Suprapubic skin (tissue), 4 donors: ENCODE data around the gene ARL6IP5. TPM values are rescaled to one million over a fixed set of nuclear protein-coding genes. Genes with fewer than 3 reads are reported as not detected.

Experiments
- DNase-seq, 2 donors: peaks; one replicate each; pipeline ENCODE4 v3.0.0-alpha.2; 2019; ENCODE audit warnings: low spot score in 2 of 2
- H3K27ac ChIP-seq: fragments of 200-600 bp; sonication (generic); one replicate; pipeline ENCODE4 v1.5.1; 2019
- H3K27me3 ChIP-seq: fragments of 200-600 bp; sonication (generic); one replicate; pipeline ENCODE4 v1.5.1; 2019
- H3K36me3 ChIP-seq: fragments of 200-600 bp; sonication (generic); one replicate; pipeline ENCODE4 v1.5.1; 2019
- H3K4me1 ChIP-seq: fragments of 200-600 bp; sonication (generic); one replicate; pipeline ENCODE4 v1.5.1; 2019
- H3K4me3 ChIP-seq: fragments of 200-600 bp; sonication (generic); one replicate; pipeline ENCODE4 v1.5.1; 2019; ENCODE audit warnings: mild to moderate bottlenecking
- H3K9me3 ChIP-seq: fragments of 200-600 bp; sonication (generic); one replicate; pipeline ENCODE4 v1.5.1; 2019
- CTCF ChIP-seq, 2 donors: fragments of 200-600 bp in 1 of 2; fragments of 450-650 bp in 1 of 2; sonication (generic) in 1 of 2; IDR thresholded peaks; one replicate each; pipeline ENCODE4 v1.5.1; 2016 to 2019; ENCODE audit warnings: antibody characterized with exemption in 2 of 2, mild to moderate bottlenecking in 1 of 2, moderate library complexity in 1 of 2
- EP300 ChIP-seq: sonication (generic); formaldehyde crosslinking; IDR thresholded peaks from one replicate; pipeline ENCODE4 v1.6.1; 2017; ENCODE audit warnings: antibody characterized with exemption
- POLR2A ChIP-seq, 2 donors: fragments of 450-650 bp; IDR thresholded peaks; one replicate each; pipeline ENCODE4 v1.6.1; 2017; ENCODE audit warnings: antibody characterized with exemption in 2 of 2, mild to moderate bottlenecking in 2 of 2, moderate library complexity in 2 of 2
- POLR2AphosphoS5 ChIP-seq, 3 donors: sonication (generic); formaldehyde crosslinking; IDR thresholded peaks; one replicate each; pipeline ENCODE4 v1.6.1; 2017; ENCODE audit warnings: antibody characterized with exemption in 3 of 3
- WGBS: methylation state at CpG from one replicate; pipeline ENCODE4 v1.1.5; 2018; 5-methylcytosine and 5-hydroxymethylcytosine counted together
- total RNA-seq, 4 donors: library from RNA; depleted of rRNA; stranded (reverse); fragments of >200 nt; gene quantifications; one replicate each; pipeline ENCODE4 v1.1.0, GENCODE V29; 2016

The ARL6IP5 gene
- total RNA-seq, 4 donors from 2014 or later, result 58.6 to 106 (median 69.0) TPM

GRCh38 chr3:69081583-69082262 lies 3.0 kb upstream of the ARL6IP5 start:
- no peak overlapping the region for H3K4me3 ChIP-seq
- DNase-seq, result no peak
- H3K4me1 ChIP-seq, result peaks cover 74% of the 10 kb centered on the region
- no peaks in the 10 kb centered on the region for H3K27me3 ChIP-seq
- 51% methylated on average over 5 of the region's 5 CpGs for WGBS
- no peaks in the 10 kb centered on the region for H3K36me3 ChIP-seq
- TF ChIP-seq CTCF (IDR thresholded peaks at IDR 0.05) (no peak), EP300 (no peak), POLR2AphosphoS5 (IDR thresholded peaks at IDR 0.05) (no peak), POLR2A (IDR thresholded peaks at IDR 0.05) (no peak)
- peak overlapping the region; percentile 39 for H3K27ac ChIP-seq
- no peaks in the 10 kb centered on the region for H3K9me3 ChIP-seq

- Histone ChIP-seq H3K9me3 (no peaks in the 10 kb centered on the region), H3K27ac (peak overlapping the region; percentile 39), H3K27me3 (no peaks in the 10 kb centered on the region), H3K4me1 (peaks cover 76% of the 10 kb centered on the region), H3K36me3 (no peaks in the 10 kb centered on the region), H3K4me3 (no peak overlapping the region)
- no peak for DNase-seq
- no peak for TF ChIP-seq CTCF (IDR thresholded peaks at IDR 0.05)
- WGBS, result 44% methylated on average over 2 of the region's 2 CpGs
Observed at GRCh38 chr3:69082361-69082760, 2.4 kb upstream of the ARL6IP5 start.

DNA sequence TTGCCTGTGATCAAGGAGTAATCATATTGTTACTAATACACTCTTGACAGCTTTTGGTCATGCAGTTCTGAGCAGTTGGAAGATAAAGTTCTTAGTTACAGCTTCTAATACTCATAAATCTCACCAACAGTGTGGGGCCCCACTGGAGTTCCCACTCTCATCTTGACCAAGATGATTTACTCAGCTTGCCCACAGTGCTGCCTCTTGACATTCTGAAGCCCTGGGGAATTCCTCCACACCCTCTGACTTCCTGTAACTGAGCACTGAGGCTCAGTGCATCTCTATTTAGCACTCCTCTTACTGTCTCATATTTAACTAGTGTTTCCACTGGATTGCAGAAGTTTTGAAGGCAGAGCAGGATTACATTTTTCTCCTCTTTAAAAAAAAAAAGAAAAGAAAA lies 1.9 kb upstream of the ARL6IP5 start:
- DNase-seq, result no peak
- Histone ChIP-seq H3K4me1 (peaks cover 79% of the 10 kb centered on the region), H3K36me3 (no peaks in the 10 kb centered on the region), H3K9me3 (no peaks in the 10 kb centered on the region), H3K27me3 (no peaks in the 10 kb centered on the region), H3K4me3 (no peak overlapping the region), H3K27ac (peak overlapping the region; percentile 39)
- TF ChIP-seq CTCF (IDR thresholded peaks at IDR 0.05) (no peak), EP300 (no peak), POLR2A (IDR thresholded peaks at IDR 0.05) (no peak), POLR2AphosphoS5 (IDR thresholded peaks at IDR 0.05) (no peak)

DNA sequence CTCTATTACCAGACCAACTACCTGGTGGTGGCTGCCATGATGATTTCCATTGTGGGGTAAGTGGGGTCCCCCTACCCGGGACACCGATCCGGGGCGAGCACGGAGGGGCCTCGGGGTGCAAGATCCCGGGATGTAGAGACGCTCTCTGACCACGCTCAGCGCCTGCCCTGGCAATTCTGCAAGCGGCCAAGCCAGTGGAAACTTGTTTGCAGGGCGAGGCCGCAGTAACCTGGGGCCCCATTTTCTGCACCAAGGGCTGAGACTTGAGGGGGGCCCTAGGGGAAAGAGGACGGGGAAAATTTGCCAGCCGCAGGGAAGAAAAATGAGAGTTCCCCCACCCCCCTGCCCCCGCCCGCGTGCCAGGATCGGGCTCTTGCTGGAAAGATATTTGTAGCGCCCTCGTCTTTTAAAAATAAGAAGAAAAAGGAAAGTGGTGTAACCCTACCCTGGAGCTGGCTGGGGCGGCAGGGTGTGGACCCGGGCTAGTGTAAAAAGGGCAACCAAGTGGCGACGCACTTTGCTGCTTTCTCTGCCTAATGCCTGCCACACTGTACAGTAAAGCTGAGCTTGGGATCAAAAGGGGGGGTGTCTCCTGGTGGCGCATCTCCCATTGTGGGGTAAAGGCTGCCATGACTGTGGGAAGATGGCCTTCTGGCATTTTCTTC lies 563 bp downstream of the ARL6IP5 start:
- WGBS, result 0% methylated on average over 15 of the region's 26 CpGs
- peak in 1 of 2 donors; percentile 70 for DNase-seq
- H3K4me1 ChIP-seq, result peaks cover 86% of the 10 kb centered on the region
- H3K9me3 ChIP-seq, result no peaks in the 10 kb centered on the region
- no peaks in the 10 kb centered on the region for H3K36me3 ChIP-seq
- H3K27me3 ChIP-seq, result no peaks in the 10 kb centered on the region
- TF ChIP-seq POLR2AphosphoS5 (IDR thresholded peaks at IDR 0.05) (peak in 1 of 3 donors; percentile 6), EP300 (no peak)
- peak overlapping the region; percentile 93 for H3K4me3 ChIP-seq
- peak overlapping the region; percentile 96 for H3K27ac ChIP-seq

GRCh38 chr3:69085833-69086722 lies 1.3 kb downstream of the ARL6IP5 start:
- Histone ChIP-seq H3K9me3 (no peaks in the 10 kb centered on the region), H3K36me3 (no peaks in the 10 kb centered on the region), H3K4me1 (peaks cover 86% of the 10 kb centered on the region), H3K27ac (peak overlapping the region; percentile 96), H3K4me3 (peak overlapping the region; percentile 93), H3K27me3 (no peaks in the 10 kb centered on the region)
- WGBS, result 1% methylated on average over 8 of the region's 8 CpGs
- no peak for TF ChIP-seq CTCF (IDR thresholded peaks at IDR 0.05)
- peak in 2 of 3 donors; percentile 11 to 57 for TF ChIP-seq POLR2AphosphoS5 (IDR thresholded peaks at IDR 0.05)
- DNase-seq, result peak; percentile 94 to 96
